Endothelial cell of umbilical vein (primary cell): Measurements from ENCODE around the gene LDLRAD4.

Experiments used
- EZH2 ChIP-seq: IDR thresholded peaks from 2 replicates; pipeline ENCODE4 v1.6.1; 2012; ENCODE audit warnings: borderline replicate concordance, low read depth, mild to moderate bottlenecking, moderate library complexity, low read length, inconsistent platforms; ENCODE audit not compliant: severe bottlenecking
- POLR2A ChIP-seq: IDR thresholded peaks from 2 replicates; pipeline ENCODE4 v1.6.1; 2012; ENCODE audit warnings: low read depth, mild to moderate bottlenecking, control low read depth, low read length
- POLR2AphosphoS5 ChIP-seq: IDR thresholded peaks from 2 replicates; pipeline ENCODE4 v1.6.1; 2012; ENCODE audit warnings: low read depth, mild to moderate bottlenecking, control low read depth, low read length, moderate library complexity; ENCODE audit not compliant: insufficient read depth
- TF ChIP-seq, protein P1 (sequence below), 2 donors: IDR thresholded peaks; 1 replicate in 1 of 2; 2 replicates in 1 of 2; pipeline ENCODE4 v1.5.1; 2011; ENCODE audit warnings: low read length in 2 of 2, mild to moderate bottlenecking in 2 of 2, moderate library complexity in 2 of 2, control low read depth in 1 of 2, inconsistent platforms in 1 of 2, low read depth in 1 of 2; ENCODE audit not compliant: insufficient read depth in 1 of 2; ENCODE audit errors: extremely low read depth in 1 of 2

DNA sequence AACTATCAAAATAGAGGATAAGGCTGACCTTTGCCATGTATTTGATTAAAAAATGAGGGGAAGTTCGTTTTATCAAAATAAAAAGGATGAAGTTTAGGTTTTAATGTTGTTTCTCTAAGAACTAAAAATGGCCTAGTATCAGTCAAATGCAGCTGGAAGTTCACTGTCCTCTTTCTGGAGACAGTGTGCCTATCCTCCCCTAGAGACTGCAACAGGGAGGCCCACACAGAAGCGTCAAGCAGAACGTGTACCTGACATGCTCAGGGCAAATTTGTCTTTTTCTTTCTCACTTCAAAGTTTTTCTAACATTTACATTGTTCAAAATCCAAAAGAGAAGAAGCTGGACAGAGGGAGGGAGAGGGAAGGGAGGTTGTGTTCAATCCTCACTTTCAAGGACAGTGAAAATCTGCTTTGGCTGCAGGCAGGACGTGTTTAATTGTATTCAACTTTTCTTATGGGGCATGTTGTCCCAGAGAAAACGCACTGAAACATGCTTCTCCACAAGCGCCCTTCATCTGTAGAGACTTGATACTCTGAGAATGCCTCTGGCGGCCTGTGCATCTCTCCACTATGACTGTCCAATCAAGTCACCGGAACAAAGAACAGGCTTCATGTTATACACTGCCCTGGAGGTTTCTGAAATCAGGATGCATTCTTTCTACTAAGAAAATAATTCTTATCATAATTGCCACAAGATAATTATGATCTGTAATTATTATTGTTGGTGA is 442.7 kb downstream of the LDLRAD4 start:
- TF ChIP-seq EZH2 (no peak), POLR2AphosphoS5 (no peak), POLR2A (no peak)
- TF ChIP-seq, protein P1, sequence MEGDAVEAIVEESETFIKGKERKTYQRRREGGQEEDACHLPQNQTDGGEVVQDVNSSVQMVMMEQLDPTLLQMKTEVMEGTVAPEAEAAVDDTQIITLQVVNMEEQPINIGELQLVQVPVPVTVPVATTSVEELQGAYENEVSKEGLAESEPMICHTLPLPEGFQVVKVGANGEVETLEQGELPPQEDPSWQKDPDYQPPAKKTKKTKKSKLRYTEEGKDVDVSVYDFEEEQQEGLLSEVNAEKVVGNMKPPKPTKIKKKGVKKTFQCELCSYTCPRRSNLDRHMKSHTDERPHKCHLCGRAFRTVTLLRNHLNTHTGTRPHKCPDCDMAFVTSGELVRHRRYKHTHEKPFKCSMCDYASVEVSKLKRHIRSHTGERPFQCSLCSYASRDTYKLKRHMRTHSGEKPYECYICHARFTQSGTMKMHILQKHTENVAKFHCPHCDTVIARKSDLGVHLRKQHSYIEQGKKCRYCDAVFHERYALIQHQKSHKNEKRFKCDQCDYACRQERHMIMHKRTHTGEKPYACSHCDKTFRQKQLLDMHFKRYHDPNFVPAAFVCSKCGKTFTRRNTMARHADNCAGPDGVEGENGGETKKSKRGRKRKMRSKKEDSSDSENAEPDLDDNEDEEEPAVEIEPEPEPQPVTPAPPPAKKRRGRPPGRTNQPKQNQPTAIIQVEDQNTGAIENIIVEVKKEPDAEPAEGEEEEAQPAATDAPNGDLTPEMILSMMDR (IDR thresholded peaks at IDR 0.05; ENCODE audit: extremely low read depth in 1 of 2, insufficient read depth in 1 of 2, low read depth in 1 of 2, low read length in 2 of 2): no peak
